ENCODE data around the gene GATC. TPM values are rescaled to one million over a fixed set of nuclear protein-coding genes. Genes with fewer than 3 reads are reported as not detected.

Gene GATC
- total RNA-seq, 4 donors from 2014 or later: 8.1 to 19.8 (median 14.2) TPM

DNA sequence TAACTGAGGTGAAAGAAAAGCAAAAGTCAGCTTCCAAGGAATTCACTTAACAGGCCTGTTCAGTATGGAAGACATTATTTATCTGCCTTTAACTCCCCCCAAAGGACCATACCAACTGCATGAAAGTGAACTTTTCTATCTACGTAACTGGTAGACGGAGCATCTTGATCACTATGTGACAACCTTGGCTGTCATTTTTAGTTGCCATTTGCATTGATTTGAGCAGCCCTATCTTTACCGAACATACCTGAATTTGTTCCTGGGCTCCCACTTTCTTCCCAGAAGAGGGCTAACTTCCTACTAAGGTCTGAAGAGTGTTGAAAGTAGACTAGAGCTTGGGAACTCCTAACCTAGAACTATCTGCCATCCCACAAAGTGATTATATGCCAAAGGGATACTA is 13.9 kb downstream of the GATC start:
- no peaks in the 10 kb centered on the region for H3K4me1 ChIP-seq
- intact Hi-C loops (cut with DNase I): no loop called here
- H3K9me3 ChIP-seq: no peaks in the 10 kb centered on the region
- DNase-seq: no peak
- no peaks in the 10 kb centered on the region for H3K27me3 ChIP-seq
- no peak overlapping the region for H3K4me3 ChIP-seq
- peaks cover 19 to 100% (median 60%) of the 10 kb centered on the region in 3 donors for H3K36me3 ChIP-seq
- TF ChIP-seq, protein P1, sequence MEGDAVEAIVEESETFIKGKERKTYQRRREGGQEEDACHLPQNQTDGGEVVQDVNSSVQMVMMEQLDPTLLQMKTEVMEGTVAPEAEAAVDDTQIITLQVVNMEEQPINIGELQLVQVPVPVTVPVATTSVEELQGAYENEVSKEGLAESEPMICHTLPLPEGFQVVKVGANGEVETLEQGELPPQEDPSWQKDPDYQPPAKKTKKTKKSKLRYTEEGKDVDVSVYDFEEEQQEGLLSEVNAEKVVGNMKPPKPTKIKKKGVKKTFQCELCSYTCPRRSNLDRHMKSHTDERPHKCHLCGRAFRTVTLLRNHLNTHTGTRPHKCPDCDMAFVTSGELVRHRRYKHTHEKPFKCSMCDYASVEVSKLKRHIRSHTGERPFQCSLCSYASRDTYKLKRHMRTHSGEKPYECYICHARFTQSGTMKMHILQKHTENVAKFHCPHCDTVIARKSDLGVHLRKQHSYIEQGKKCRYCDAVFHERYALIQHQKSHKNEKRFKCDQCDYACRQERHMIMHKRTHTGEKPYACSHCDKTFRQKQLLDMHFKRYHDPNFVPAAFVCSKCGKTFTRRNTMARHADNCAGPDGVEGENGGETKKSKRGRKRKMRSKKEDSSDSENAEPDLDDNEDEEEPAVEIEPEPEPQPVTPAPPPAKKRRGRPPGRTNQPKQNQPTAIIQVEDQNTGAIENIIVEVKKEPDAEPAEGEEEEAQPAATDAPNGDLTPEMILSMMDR (IDR thresholded peaks at IDR 0.05): no peak
- no peak for TF ChIP-seq POLR2A (IDR thresholded peaks at IDR 0.05)
- WGBS, 2 donors: 83 to 97% methylated on average over 3 of the region's 3 CpGs
- no peak overlapping the region for H3K27ac ChIP-seq

DNA sequence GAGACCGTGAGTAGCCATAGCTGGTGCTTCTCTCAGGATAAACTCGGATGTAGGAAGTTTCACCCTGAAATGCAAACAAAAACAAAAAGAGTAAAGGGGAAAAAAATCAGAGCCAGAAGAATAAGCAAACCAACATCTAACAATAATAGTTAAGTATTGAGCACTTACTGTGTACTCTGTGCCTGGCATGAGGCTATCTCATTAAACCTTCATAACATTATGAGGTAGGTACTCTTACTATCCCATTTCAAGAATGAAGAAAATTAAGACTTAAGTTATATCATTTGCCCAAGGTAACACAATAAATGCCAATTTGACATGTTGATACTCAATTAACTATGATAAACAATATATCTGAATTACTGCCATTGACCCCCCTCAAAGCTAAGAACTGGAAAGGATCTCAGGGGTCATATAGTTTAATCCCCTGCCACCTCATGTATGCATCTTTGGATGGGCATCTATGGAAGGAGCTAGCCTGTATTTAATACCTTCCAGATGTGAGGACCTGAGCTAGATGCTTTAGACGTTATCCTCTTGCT is 15.9 kb downstream of the GATC start:
- no peak for DNase-seq
- WGBS, 2 donors: 69 to 85% methylated on average over 3 of the region's 3 CpGs

DNA sequence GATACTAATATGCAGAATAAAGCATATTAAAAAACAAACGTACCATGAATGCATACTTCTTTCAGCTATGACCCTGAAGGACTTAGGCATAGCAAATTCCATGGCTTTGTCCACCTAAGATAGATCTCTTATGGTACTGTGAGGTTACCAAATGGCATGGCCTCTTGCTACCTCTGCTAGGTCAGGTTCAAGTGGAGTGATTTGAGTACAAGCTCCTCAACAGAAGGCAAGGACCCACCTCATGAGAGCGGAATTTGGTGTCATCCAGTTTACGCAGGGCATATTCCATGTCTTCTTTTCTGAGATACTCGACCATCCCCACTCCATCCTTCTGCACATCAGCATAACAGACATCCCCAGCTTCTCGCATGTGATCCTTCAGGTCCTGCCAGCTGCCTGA is 17.5 kb downstream of the GATC start:
- TF ChIP-seq, protein P1 (IDR thresholded peaks at IDR 0.05): no peak
- TF ChIP-seq POLR2A (IDR thresholded peaks at IDR 0.05): no peak
- Histone ChIP-seq H3K36me3 (peaks cover 14 to 89% (median 59%) of the 10 kb centered on the region in 3 donors), H3K9me3 (no peaks in the 10 kb centered on the region), H3K4me1 (peaks cover 0 to 31% (median 25%) of the 10 kb centered on the region in 3 donors), H3K27ac (no peak overlapping the region), H3K27me3 (no peaks in the 10 kb centered on the region), H3K4me3 (no peak overlapping the region)
- no peak for DNase-seq
- intact Hi-C loops (cut with DNase I): no loop called here
- WGBS, 2 donors: 81 to 82% methylated on average over 4 to 5 of the region's 5 CpGs

More for the DNA sequence above, 15.9 kb downstream of the GATC start:
- TF ChIP-seq, protein P1 (IDR thresholded peaks at IDR 0.05): no peak
- no peak for TF ChIP-seq POLR2A (IDR thresholded peaks at IDR 0.05)
- no peaks in the 10 kb centered on the region for H3K27me3 ChIP-seq
- peaks cover 18 to 100% (median 63%) of the 10 kb centered on the region in 3 donors for H3K36me3 ChIP-seq
- H3K4me1 ChIP-seq: peaks cover 0 to 17% (median 16%) of the 10 kb centered on the region in 3 donors
- H3K4me3 ChIP-seq: no peak overlapping the region
- intact Hi-C loops (cut with DNase I): no loop called here
- no peaks in the 10 kb centered on the region for H3K9me3 ChIP-seq
- H3K27ac ChIP-seq: no peak overlapping the region

DNA sequence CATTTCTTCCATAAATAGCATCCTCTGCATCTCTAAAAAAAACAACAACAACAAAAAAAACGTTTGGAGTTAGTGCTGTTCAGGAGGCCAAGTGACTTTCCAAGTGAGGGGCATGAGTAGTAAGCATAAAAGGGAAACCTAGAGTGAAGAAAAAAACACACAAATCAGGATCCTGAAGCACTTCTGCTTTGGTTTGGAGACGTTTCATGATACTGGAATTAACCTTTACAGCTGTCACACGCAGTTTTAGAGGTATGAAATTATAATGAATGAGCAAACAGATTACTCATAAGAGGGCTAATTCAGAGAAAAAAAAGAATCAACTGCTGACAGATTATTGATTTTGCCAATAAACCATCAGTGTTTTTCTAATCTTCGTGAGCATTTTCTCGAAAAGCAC is 19.5 kb downstream of the GATC start:
- Histone ChIP-seq H3K9me3 (no peaks in the 10 kb centered on the region), H3K4me1 (peaks cover 9 to 41% (median 32%) of the 10 kb centered on the region in 3 donors), H3K27me3 (no peaks in the 10 kb centered on the region), H3K36me3 (peaks cover 14 to 69% (median 42%) of the 10 kb centered on the region in 3 donors), H3K4me3 (no peak overlapping the region), H3K27ac (no peak overlapping the region)
- no peak for DNase-seq
- intact Hi-C loops (cut with DNase I): no loop called here
- 28 to 32% methylated on average over 5 of the region's 5 CpGs for WGBS, 2 donors
- no peak for TF ChIP-seq POLR2A (IDR thresholded peaks at IDR 0.05)
- TF ChIP-seq, protein P1 (IDR thresholded peaks at IDR 0.05): no peak

DNA sequence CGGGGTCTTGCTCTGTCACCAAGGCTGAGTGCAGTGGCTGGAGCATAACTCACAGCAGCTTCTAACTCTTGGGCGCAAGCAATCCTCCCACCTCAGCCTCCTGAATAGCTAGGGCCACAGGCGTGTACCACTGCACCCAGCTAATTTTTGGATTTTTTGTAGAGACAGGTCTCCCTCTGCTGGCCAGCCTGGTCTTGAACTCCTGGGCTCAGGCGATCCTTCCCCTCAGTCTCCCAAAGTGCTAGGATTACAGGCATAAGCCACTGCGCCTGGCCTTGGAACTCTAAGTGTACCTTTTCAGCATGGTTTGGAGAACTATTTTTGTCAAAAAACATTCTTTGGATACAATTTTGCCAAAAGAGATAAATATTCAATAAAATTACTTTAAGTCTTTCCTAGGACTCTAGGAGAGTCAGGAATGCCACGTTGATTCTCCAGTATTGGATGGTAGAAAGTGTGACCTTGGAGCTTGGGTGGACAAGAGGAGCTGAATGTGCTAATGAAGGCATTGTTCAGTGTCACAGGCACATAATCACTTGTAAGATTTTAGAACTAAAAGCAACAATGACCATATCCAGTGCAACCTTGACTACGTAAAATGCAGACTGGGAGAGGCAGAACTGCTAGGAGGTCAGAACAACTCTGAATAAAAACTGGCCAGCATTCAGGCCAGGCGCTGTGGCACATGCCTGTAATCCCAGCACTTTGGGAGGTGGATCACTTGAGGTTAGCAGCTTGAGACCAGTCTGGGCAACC is 20.5 kb downstream of the GATC start:
- TF ChIP-seq, protein P1 (IDR thresholded peaks at IDR 0.05): peak; percentile 19 to 60 (median 38)
- no peak for TF ChIP-seq POLR2A (IDR thresholded peaks at IDR 0.05)
- H3K9me3 ChIP-seq: no peaks in the 10 kb centered on the region
- H3K36me3 ChIP-seq: peaks cover 14 to 59% (median 34%) of the 10 kb centered on the region in 3 donors
- peaks cover 18 to 51% (median 38%) of the 10 kb centered on the region in 3 donors for H3K4me1 ChIP-seq
- intact Hi-C loops (cut with DNase I): no loop called here
- 51% methylated on average over 7 to 8 of the region's 8 CpGs for WGBS, 2 donors
- no peak overlapping the region for H3K4me3 ChIP-seq
- DNase-seq: no peak
- H3K27me3 ChIP-seq: no peaks in the 10 kb centered on the region
- H3K27ac ChIP-seq: peak overlapping the region in 1 of 4 donors; percentile 9

Measured in esophagus squamous epithelium (tissue), 5 donors.